Posterior vena cava (tissue), 2 donors: ENCODE data around the gene ZNF438. TPM values are rescaled to one million over a fixed set of nuclear protein-coding genes. Genes with fewer than 3 reads are reported as not detected.
A peak's percentile ranks its signal among the peaks of the same experiment; 100 is the strongest.
"Not testable (repeated sequence)": the region's sequence is repeated elsewhere in the genome, so short reads cannot be mapped to it uniquely, and the experiment has no call there.

Experiments
- DNase-seq: peaks from one replicate; pipeline ENCODE4 v3.0.0-alpha.2; 2020; ENCODE audit warnings: low spot score
- intact Hi-C, 2 donors: fragments of 100-400 bp; cut with DNase I; formaldehyde crosslinking; loops; one replicate each; pipeline versions ENCODE4 v1.14.1 to v1.14.2; 2022 to 2023
- total RNA-seq, 2 donors: library from RNA; stranded (reverse); fragmentation: NEBNext Ultra II Directional; extraction: Animal tissue kit (Norgen Biotek cat#: 25700); gene quantifications; one replicate each; pipeline ENCODE4 v1.2.1, GENCODE V29; 2021
- donor health status: DM: yes; HTN: yes; CAD: no.
- donor health status: DM: yes; HTN: yes; CAD: no.

The ZNF438 gene
- total RNA-seq, 2 donors from 2014 or later = 12.4 to 13.9 TPM

DNA sequence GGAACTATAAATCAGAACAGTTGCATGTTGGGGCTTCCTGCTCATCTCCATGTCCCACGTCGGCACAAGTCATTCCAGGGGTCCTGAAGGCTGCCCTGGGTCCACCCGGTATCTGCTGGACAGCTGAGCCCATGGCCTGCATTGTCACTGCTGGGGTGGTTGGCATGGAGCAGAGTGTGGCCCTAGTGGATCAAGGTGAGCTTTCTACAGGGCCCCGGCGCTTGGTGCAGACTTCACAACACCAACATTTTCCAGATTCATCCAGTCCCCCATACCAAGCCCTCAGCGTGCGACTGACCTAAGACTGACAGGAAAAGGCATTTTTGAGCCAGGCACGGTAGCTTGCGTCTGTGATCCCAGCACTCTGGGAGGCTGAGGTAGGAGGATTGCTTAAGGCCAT lies 226.6 kb downstream of the ZNF438 start:
- DNase-seq = peak; percentile 64
- intact Hi-C loops = no loop called here

GRCh38 chr10:30804478-30805055 lies 227.1 kb downstream of the ZNF438 start:
- peak; percentile 91 for DNase-seq
- intact Hi-C loops = no loop called here

GRCh38 chr10:30803892-30804322 lies 227.8 kb downstream of the ZNF438 start:
- intact Hi-C loops = no loop called here

DNA sequence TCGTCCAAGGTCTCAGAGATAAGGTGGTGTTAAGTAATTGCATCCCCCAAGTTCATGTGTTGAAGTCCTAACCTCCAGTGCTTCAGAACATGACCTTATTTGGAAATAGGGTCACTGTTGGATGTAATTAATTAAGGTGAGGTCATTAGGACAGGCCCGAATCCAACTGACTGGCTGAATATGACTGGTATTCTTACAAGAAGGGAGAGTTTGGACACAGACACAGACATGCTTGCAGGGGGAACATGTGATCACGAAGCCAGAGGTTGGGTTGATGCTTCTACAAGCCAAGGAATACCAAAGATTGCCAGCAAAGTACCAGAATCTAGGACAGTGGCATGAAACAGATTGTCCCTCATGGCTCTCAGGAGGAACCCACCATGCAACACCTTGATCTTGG lies 228.6 kb downstream of the ZNF438 start:
- peak; percentile 30 for DNase-seq
- intact Hi-C loops = no loop called here

More at GRCh38 chr10:30803892-30804322, 227.8 kb downstream of the ZNF438 start:
- peak; percentile 88 for DNase-seq

DNA sequence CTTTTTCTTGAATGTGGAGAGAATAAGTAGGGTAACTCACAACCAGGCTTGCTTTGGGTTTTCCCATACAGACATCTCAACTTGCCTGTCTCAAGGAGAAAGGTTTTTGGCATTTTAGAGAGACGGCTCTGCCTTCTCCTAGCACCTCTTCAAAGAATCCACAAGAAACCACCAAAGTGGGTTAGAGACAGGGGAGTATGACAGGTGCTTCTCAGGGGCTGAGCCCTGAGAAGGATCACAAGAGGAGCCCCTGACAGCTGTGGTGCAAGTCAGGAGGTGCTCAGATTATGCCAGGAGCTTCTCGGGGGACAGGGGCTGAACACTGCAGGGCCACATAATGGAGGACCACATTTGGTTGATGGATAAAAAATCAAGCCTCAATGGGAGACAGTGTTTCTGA lies 231.3 kb downstream of the ZNF438 start:
- intact Hi-C loops = no loop called here
- no peak for DNase-seq

- intact Hi-C loops = no loop called here
- DNase-seq = no peak
Observed at GRCh38 chr10:30798646-30799185, 232.9 kb downstream of the ZNF438 start.

- DNase-seq, intact Hi-C loops: not testable (repeated sequence)
Observed at GRCh38 chr10:30795024-30795423, 236.6 kb downstream of the ZNF438 start.
